ENCODE results near the gene GAS7. TPM values are rescaled to one million over a fixed set of nuclear protein-coding genes. Genes with fewer than 3 reads are reported as not detected.

Gene GAS7
- total and polyA plus RNA-seq, 9 of the 15 experiments (the other 6 are each of a cell fraction or from before 2014, with no cell fraction given): 0.11 to 0.33 TPM; not detected in 7

DNA sequence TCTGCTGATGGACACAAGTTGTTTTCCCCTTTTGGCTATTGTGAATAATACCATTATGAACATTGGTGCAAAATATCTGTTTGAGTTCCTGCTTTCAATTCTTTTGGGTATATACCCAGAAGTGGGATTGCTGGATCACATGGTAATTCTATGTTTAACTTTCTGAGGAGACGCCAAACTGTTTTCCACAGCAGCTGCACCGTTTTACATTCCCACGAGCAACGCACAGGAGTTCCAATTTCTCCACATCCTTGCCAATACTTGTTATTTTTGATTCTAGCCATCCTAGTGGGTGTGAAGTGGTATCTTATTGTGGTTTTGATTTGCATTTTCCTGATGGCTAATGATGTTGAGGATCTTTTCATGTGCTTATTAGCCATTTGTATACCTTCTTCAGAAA, 43.4 kb upstream of the GAS7 start:
- no peaks in the 10 kb centered on the region for H3K36me3 ChIP-seq (ENCODE audit: control insufficient read depth, insufficient read depth, low read length)
- H3K4me1 ChIP-seq (replicated peaks in 1 of 2; ENCODE audit: control insufficient read depth in 2 of 2, insufficient read depth in 2 of 2, low read length in 2 of 2): no peaks in the 10 kb centered on the region
- intact Hi-C loops (cut with micrococcal nuclease): no loop called here
- H3K79me2 ChIP-seq (ENCODE audit: control insufficient read depth, insufficient read depth, low read length): no peaks in the 10 kb centered on the region
- ATAC-seq (no peak), FAIRE-seq (no peak), DNase-seq (ENCODE audit: extremely low read depth in 1 of 4, low spot score in 3 of 4) (no peak)
- H4K20me1 ChIP-seq (replicated peaks; ENCODE audit: control insufficient read depth, insufficient read depth, low read length): no peaks in the 10 kb centered on the region
- no peak overlapping the region for H3K27ac ChIP-seq (ENCODE audit: extremely low read depth, low read depth, low read length)
- H3K9me1 ChIP-seq (ENCODE audit: control insufficient read depth, insufficient read depth, low read length): no peaks in the 10 kb centered on the region
- no peaks in the 10 kb centered on the region for H3K9me3 ChIP-seq (replicated peaks; ENCODE audit: control insufficient read depth, insufficient read depth, low read depth, low read length)
- POLR2A ChIA-PET: no interaction called here
- 3% methylated on average over 4 of the region's 4 CpGs for WGBS (ENCODE audit: insufficient coverage, low coverage, missing lambda C conversion rate)
- CTCF ChIA-PET (ENCODE audit: low intra/inter-chr PET ratio): no interaction called here
- in situ Hi-C loops (cut with MboI): no loop called here
- H3K9ac ChIP-seq (ENCODE audit: insufficient read depth in 1 of 2, low read depth in 2 of 2, low read length in 2 of 2): no peak overlapping the region
- H3K27me3 ChIP-seq (ENCODE audit: control insufficient read depth in 2 of 2, insufficient read depth in 2 of 2, low read length in 2 of 2): no peaks in the 10 kb centered on the region
- no peak overlapping the region for H2AFZ ChIP-seq (ENCODE audit: low read depth, low read length)
- no peak overlapping the region for H3K4me2 ChIP-seq (ENCODE audit: insufficient read depth, low read length)
- no peak overlapping the region for H3K4me3 ChIP-seq
- no TSS peak for BruUV-seq (replicated peaks)
- TF ChIP-seq ILF3 (IDR thresholded peaks at IDR 0.05; ENCODE audit: borderline replicate concordance) (no peak), ZNF24 (IDR thresholded peaks at IDR 0.05) (no peak), TBL1XR1 (IDR thresholded peaks at IDR 0.05; ENCODE audit: low read length in 2 of 2) (no peak), IFI16 (CRISPR knock-in tag; IDR thresholded peaks at IDR 0.05) (no peak), ARNT (IDR thresholded peaks at IDR 0.05) (no peak), CHD7 (IDR thresholded peaks at IDR 0.05; ENCODE audit: low read depth, low read length) (no peak), LARP7 (IDR thresholded peaks at IDR 0.05) (no peak), RHOXF2B (CRISPR knock-in tag; conservative IDR thresholded peaks at IDR 0.05) (no peak)
- TF ChIP-seq, protein P1, sequence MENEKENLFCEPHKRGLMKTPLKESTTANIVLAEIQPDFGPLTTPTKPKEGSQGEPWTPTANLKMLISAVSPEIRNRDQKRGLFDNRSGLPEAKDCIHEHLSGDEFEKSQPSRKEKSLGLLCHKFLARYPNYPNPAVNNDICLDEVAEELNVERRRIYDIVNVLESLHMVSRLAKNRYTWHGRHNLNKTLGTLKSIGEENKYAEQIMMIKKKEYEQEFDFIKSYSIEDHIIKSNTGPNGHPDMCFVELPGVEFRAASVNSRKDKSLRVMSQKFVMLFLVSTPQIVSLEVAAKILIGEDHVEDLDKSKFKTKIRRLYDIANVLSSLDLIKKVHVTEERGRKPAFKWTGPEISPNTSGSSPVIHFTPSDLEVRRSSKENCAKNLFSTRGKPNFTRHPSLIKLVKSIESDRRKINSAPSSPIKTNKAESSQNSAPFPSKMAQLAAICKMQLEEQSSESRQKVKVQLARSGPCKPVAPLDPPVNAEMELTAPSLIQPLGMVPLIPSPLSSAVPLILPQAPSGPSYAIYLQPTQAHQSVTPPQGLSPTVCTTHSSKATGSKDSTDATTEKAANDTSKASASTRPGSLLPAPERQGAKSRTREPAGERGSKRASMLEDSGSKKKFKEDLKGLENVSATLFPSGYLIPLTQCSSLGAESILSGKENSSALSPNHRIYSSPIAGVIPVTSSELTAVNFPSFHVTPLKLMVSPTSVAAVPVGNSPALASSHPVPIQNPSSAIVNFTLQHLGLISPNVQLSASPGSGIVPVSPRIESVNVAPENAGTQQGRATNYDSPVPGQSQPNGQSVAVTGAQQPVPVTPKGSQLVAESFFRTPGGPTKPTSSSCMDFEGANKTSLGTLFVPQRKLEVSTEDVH (IDR thresholded peaks at IDR 0.05; ENCODE audit: low read depth, partially characterized antibody): no peak
